Retinal pigment epithelial cell (primary cell): ENCODE data around the gene MRM1.

ENCODE experiments used
- DNase-seq: peaks from one replicate; pipeline ENCODE4 v3.0.0-alpha.2; 2010; ENCODE audit warnings: low read depth
- H3K4me3 ChIP-seq: 2 replicates; pipeline ENCODE4 v1.5.1; 2011; ENCODE audit warnings: mild to moderate bottlenecking, low read length, control low read depth, moderate library complexity
- TF ChIP-seq, protein P1 (sequence below): conservative IDR thresholded peaks from 2 replicates; pipeline ENCODE4 v1.5.1; 2011; ENCODE audit warnings: low read depth, low read length, control low read depth, inconsistent platforms

Gene MRM1

DNA sequence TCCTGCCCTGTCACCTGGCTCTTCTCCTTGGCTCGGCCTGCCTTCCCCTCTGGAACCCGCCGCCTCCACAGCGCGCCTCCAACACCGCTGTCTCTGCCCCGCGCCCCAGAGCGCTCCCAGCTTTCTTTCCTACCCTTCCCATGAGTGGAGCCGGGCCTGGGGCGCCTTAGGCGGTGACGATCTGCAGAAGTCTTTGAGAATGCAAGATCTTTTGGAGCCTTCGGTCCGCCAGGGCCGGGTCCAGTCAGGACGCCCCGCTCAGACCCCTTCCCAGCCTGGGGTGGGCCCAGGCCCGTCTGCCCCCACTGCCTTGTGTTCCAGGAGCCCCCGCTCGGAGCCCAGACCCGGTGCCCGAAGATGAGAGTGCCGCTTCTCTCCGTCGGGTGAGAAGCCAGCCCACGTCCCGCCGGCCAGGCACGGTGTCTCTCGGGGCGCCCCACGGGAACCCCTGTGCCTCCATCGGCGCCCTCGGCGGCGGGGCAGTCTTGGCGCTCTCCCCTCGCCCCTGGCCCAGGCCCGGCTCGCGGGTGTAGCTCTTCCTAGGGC lies 40.0 kb downstream of the MRM1 start:
- H3K4me3 ChIP-seq: no peak overlapping the region
- no peak for DNase-seq
- TF ChIP-seq, protein P1, sequence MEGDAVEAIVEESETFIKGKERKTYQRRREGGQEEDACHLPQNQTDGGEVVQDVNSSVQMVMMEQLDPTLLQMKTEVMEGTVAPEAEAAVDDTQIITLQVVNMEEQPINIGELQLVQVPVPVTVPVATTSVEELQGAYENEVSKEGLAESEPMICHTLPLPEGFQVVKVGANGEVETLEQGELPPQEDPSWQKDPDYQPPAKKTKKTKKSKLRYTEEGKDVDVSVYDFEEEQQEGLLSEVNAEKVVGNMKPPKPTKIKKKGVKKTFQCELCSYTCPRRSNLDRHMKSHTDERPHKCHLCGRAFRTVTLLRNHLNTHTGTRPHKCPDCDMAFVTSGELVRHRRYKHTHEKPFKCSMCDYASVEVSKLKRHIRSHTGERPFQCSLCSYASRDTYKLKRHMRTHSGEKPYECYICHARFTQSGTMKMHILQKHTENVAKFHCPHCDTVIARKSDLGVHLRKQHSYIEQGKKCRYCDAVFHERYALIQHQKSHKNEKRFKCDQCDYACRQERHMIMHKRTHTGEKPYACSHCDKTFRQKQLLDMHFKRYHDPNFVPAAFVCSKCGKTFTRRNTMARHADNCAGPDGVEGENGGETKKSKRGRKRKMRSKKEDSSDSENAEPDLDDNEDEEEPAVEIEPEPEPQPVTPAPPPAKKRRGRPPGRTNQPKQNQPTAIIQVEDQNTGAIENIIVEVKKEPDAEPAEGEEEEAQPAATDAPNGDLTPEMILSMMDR: no peak

DNA sequence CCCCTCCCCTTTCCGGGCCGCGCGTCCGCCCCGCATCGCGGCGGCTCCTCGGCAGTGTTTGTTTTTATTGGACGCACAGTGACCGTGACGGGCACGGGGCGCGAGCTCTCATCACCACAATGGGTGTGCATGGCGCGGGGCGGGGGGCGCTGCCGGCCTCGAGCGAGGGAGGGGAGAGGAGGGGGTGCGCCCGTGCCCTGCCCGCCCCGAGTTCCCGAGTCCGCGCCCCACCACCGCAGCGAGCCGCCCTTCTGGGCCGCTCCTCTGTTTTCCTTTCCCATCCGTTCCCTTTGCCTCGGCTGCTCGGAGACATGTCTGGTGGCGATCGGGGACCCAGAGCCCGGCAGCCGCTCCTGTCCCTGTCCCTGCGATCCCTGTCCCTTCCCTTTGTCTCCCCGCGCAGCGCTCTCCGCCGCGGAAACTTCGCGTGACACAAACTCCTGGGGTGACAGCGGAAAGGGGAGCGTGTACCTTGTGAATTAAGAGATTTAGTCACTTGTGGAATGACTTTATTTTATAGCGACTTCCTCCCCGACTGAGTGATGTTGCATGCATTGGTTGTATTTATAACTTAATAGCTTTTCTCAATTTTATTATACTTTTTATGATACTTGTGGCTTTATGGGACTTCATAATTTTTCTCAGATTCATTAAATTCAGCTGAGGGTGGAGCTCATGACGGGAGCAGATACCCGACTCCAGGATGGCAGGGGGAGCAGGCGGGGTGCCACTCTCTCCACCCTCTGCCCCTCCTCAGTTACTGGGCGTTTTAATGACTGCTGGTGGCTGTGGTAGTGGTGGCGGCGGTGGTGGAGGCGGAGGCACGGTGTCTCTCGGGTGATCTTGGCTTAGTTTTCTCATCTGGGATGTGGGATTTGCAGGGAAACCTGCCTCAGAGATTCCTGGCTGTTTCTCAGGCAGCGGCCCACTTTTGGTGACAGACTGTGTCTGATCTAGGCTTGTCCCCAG lies 40.8 kb downstream of the MRM1 start:
- TF ChIP-seq, protein P1: no peak
- peak overlapping the region; percentile 25 for H3K4me3 ChIP-seq
- DNase-seq: no peak

DNA sequence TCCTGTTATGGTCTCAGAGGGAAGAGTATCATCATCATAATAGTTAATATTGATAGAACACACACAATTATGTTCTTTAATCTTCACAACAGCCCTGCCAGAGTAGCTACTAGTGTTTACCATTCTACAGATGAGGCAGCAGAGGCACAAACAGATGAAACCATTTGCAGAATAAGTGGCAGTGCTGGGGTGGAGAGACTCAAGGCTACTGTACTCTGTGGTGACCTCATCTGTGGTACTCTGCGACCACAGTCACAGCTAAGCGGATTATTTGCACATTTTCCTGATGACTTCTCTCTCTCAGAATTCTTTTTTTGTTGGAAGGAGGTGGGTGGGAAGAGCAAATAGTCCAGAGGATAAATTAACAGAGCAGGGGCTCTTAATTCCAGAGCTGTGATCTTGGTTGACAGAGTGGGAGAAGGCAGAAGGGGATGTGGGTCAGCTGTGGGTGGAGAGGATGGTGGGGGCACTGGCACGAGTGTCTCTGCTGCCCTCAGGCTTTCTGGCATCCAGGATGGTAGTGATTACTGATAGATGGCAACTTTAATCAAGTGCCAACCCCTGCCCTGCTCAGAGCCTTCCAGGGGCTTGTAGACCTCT lies 41.8 kb downstream of the MRM1 start:
- no peak overlapping the region for H3K4me3 ChIP-seq
- no peak for DNase-seq
- TF ChIP-seq, protein P1: no peak

DNA sequence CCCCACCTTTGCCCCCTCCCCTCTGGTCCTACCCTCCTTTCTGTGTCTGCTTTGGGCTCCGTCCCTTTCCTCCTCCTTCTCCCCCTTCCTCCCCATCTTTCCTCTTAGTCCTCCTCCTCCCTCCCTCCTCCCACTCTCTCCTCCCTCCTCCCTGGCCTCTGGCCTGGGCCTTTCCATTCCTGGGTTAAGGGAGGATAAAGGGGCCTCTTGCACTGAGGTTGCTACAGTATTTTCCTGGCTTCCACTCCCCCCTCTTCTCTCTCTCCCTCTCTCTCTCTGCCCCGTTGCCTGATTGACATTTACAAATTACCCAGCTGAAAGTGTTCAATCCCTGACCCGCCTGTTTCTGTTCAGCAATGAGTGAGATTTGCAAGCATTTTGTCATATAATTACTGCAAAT lies 44.0 kb downstream of the MRM1 start:
- H3K4me3 ChIP-seq: no peak overlapping the region
- TF ChIP-seq, protein P1: no peak
- no peak for DNase-seq

DNA sequence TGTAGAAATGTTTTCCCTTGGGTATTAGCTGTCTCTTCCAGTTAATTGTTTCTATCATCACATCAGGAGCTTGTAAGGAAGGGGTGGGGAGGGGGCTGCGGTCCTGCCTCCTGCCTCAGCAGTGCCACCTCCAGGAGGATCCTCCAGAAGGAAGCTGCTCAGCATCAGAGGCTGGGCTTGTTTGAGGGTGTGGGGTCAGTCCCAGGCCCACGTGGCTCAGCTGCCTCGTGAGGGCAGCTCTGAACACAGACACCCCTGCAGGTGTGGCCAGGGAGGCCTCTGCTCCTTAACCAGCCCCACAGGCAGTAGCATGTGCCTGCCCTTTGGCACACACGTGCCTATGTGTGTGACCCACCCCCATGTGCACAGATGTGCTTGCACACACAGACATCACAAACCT lies 46.3 kb downstream of the MRM1 start:
- no peak for DNase-seq
- no peak overlapping the region for H3K4me3 ChIP-seq
- TF ChIP-seq, protein P1: peak; percentile 35

DNA sequence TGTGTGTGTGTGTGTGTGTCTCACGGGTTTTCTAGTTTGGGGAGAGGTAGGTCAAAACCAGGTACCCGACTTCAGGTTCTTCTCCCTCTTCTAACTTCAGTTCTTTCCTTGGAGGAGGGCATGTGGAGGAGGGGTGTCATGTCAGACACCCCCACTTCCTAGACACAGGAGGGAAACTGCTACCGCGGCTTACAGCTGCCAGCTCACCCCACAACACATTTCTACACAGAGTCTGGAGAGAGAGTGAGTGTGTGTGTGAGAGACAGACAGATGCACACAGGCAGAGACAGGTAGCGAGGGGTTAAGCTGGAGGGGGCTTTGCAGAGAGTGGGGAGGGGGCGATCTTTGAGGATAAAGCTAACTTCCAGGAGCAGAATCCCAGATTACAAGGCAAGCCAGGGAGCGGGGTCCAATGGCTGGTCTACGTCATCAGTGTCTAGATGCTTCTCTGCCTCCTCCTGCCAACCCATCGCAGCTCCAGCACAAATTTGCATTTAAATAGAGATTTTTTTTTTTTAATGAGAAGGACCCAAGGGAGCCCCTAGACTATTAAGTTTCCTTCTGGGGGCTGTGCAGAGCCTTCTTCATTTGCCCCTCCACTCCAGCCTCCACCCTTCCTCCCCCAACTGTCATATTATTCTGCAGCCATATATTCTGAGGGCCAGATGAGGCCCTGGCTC lies 48.9 kb downstream of the MRM1 start:
- TF ChIP-seq, protein P1: no peak
- no peak overlapping the region for H3K4me3 ChIP-seq
- DNase-seq: no peak
